Smooth muscle cell (in vitro differentiated cells): Measurements from ENCODE around the gene GPR176. TPM values are rescaled to one million over a fixed set of nuclear protein-coding genes. Genes with fewer than 3 reads are reported as not detected.
A peak's percentile ranks its signal among the peaks of the same experiment; 100 is the strongest.

Experiments
- DNase-seq: peaks from one replicate; lab custom pipeline; 2025; ENCODE audit not compliant: unreplicated experiment; lab: John Stamatoyannopoulos, UW
- H2AFZ ChIP-seq: fragments of 200-600 bp; sonication (generic); 2 replicates; pipeline ENCODE4 v1.6.0; 2016; ENCODE audit warnings: antibody characterized with exemption, low read depth, mild to moderate bottlenecking
- H3F3A ChIP-seq: fragments of 200-600 bp; sonication (generic); 2 replicates; pipeline ENCODE4 v1.6.0; 2017; ENCODE audit warnings: antibody characterized with exemption, low read depth
- H3K27ac ChIP-seq: fragments of 200-600 bp; sonication (generic); 2 replicates; pipeline ENCODE4 v1.5.1; 2016; ENCODE audit warnings: low read depth, mild to moderate bottlenecking
- H3K27me3 ChIP-seq: fragments of 200-600 bp; sonication (generic); 2 replicates; pipeline ENCODE4 v1.6.1; 2016; ENCODE audit warnings: low read depth, mild to moderate bottlenecking
- H3K36me3 ChIP-seq: fragments of 200-600 bp; sonication (generic); 2 replicates; pipeline ENCODE4 v1.5.1; 2016; ENCODE audit warnings: low read depth
- H3K4me1 ChIP-seq: fragments of 200-600 bp; sonication (generic); 2 replicates; pipeline ENCODE4 v1.5.1; 2016; ENCODE audit warnings: low read depth
- H3K4me2 ChIP-seq: fragments of 200-600 bp; sonication (generic); 2 replicates; pipeline ENCODE4 v1.6.0; 2016; ENCODE audit warnings: mild to moderate bottlenecking
- H3K4me3 ChIP-seq: fragments of 200-600 bp; sonication (generic); 2 replicates; pipeline ENCODE4 v1.5.1; 2016; ENCODE audit warnings: mild to moderate bottlenecking
- H3K79me2 ChIP-seq: fragments of 200-600 bp; sonication (generic); 2 replicates; pipeline ENCODE4 v1.6.0; 2016; ENCODE audit warnings: low read depth, mild to moderate bottlenecking
- H3K9ac ChIP-seq: fragments of 200-600 bp; sonication (generic); 2 replicates; pipeline ENCODE4 v1.6.0; 2016; ENCODE audit warnings: low read depth
- H3K9me3 ChIP-seq: fragments of 200-600 bp; sonication (generic); replicated peaks from 2 replicates; pipeline ENCODE4 v1.5.1; 2016; ENCODE audit warnings: low read depth
- H4K20me1 ChIP-seq: fragments of 200-600 bp; sonication (generic); 2 replicates; pipeline ENCODE4 v1.6.0; 2016; ENCODE audit warnings: low read depth
- WGBS: methylation state at CpG from one replicate; pipeline ENCODE4 v1.1.7; 2016; ENCODE audit warnings: low lambda C conversion rate; 5-methylcytosine and 5-hydroxymethylcytosine counted together
- polyA plus RNA-seq: library from polyadenylated mRNA; unstranded; fragments of >200 nt; fragmentation: Nextera tagmentation; extraction: Ambion mirVana; gene quantifications from 2 replicates; pipeline ENCODE4 v1.2.1, GENCODE V29; 2016
- total RNA-seq: library from RNA; depleted of rRNA; stranded (reverse); fragments of >200 nt; gene quantifications from 2 replicates; pipeline ENCODE4 v1.2.3, GENCODE V29; 2014
- TF ChIP-seq, protein P1 (sequence below): fragments of 200-600 bp; sonication (generic); IDR thresholded peaks from 2 replicates; pipeline ENCODE4 v1.5.1; 2017; ENCODE audit warnings: borderline replicate concordance, mild to moderate bottlenecking, antibody characterized with exemption; ENCODE audit not compliant: insufficient read depth, poor library complexity, severe bottlenecking

Gene GPR176
- total and polyA plus RNA-seq, 2 experiments from 2014 or later = 20.0 to 22.4 TPM

- peak overlapping the region; percentile 82 for H3K9ac ChIP-seq
- TF ChIP-seq, protein P1, sequence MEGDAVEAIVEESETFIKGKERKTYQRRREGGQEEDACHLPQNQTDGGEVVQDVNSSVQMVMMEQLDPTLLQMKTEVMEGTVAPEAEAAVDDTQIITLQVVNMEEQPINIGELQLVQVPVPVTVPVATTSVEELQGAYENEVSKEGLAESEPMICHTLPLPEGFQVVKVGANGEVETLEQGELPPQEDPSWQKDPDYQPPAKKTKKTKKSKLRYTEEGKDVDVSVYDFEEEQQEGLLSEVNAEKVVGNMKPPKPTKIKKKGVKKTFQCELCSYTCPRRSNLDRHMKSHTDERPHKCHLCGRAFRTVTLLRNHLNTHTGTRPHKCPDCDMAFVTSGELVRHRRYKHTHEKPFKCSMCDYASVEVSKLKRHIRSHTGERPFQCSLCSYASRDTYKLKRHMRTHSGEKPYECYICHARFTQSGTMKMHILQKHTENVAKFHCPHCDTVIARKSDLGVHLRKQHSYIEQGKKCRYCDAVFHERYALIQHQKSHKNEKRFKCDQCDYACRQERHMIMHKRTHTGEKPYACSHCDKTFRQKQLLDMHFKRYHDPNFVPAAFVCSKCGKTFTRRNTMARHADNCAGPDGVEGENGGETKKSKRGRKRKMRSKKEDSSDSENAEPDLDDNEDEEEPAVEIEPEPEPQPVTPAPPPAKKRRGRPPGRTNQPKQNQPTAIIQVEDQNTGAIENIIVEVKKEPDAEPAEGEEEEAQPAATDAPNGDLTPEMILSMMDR = no peak
- H3F3A ChIP-seq = peaks cover 12% of the 10 kb centered on the region
- peak overlapping the region; percentile 67 for H3K4me3 ChIP-seq
- peak overlapping the region; percentile 87 for H2AFZ ChIP-seq
- WGBS = 1% methylated on average over 61 of the region's 70 CpGs
- no peaks in the 10 kb centered on the region for H3K9me3 ChIP-seq
- peak overlapping the region; percentile 81 for H3K4me2 ChIP-seq
- H3K79me2 ChIP-seq = no peaks in the 10 kb centered on the region
- no peaks in the 10 kb centered on the region for H4K20me1 ChIP-seq
- peaks cover 17% of the 10 kb centered on the region for H3K4me1 ChIP-seq
- peak overlapping the region; percentile 90 for H3K27ac ChIP-seq
- no peaks in the 10 kb centered on the region for H3K27me3 ChIP-seq
- no peaks in the 10 kb centered on the region for H3K36me3 ChIP-seq
- DNase-seq = peak; percentile 72
These were observed 626 bp upstream of the GPR176 start for GRCh38 chr15:39920510-39921273.

- H3K27me3 ChIP-seq = no peaks in the 10 kb centered on the region
- H3K9me3 ChIP-seq = no peaks in the 10 kb centered on the region
- peaks cover 12% of the 10 kb centered on the region for H3F3A ChIP-seq
- TF ChIP-seq, protein P1 = no peak
- H2AFZ ChIP-seq = peak overlapping the region; percentile 87
- peak overlapping the region; percentile 67 for H3K4me3 ChIP-seq
- H3K36me3 ChIP-seq = no peaks in the 10 kb centered on the region
- no peaks in the 10 kb centered on the region for H3K79me2 ChIP-seq
- H4K20me1 ChIP-seq = no peaks in the 10 kb centered on the region
- H3K4me1 ChIP-seq = peaks cover 17% of the 10 kb centered on the region
- peak overlapping the region; percentile 81 for H3K4me2 ChIP-seq
- WGBS = 5% methylated on average over 15 of the region's 15 CpGs
- H3K9ac ChIP-seq = peak overlapping the region; percentile 78
- DNase-seq = no peak
- peak overlapping the region; percentile 82 for H3K27ac ChIP-seq
These were observed 687 bp downstream of the GPR176 start for GRCh38 chr15:39919411-39919747.

DNA sequence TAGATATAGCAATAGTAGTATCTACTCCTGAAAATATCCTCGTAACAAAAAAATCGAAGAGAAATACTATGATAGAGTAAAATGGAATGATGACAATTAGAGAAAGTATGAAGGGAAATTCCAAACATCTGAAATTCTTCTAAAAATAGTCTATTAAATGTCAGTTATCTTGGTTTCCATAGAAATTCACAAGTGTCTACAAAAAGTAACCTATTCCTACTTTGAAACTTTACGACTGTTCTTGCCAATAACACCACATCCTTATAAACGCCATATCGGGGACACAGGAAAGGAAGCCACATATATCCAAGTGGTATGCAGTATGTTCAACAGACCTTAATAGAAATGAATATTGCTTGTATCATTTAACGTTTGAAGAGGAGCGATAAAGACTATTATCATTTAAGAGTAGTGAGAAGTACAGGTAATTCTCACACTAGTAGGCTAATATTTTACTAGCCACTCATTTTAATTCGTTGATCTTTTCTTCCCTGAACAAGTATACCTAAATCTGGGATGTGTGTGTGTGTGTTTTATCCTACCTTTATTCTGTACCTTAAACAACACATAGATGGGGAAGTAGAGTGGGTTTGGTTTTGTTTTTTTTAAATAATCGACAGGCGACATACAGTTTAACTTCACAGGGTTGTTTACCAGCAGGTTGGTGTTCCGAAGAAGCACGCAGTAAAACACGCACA is 1.2 kb downstream of the GPR176 start:
- Histone ChIP-seq H4K20me1 (no peaks in the 10 kb centered on the region), H3K9me3 (no peaks in the 10 kb centered on the region), H2AFZ (no peak overlapping the region), H3K4me1 (peaks cover 17% of the 10 kb centered on the region), H3K4me2 (peak overlapping the region; percentile 81), H3K36me3 (no peaks in the 10 kb centered on the region), H3K4me3 (peak overlapping the region; percentile 67), H3K79me2 (no peaks in the 10 kb centered on the region), H3K27me3 (no peaks in the 10 kb centered on the region), H3K27ac (peak overlapping the region; percentile 82), H3K9ac (peak overlapping the region; percentile 78), H3F3A (peaks cover 12% of the 10 kb centered on the region)
- TF ChIP-seq, protein P1 = no peak
- DNase-seq = no peak
- WGBS = 13% methylated on average over 13 of the region's 13 CpGs
